ENCODE measurements around the gene COIL.

- TF ChIP-seq CTCF (conservative IDR thresholded peaks at IDR 0.05; ENCODE audit: low read length) (no peak), EZH2phosphoT487 (IDR thresholded peaks at IDR 0.05; ENCODE audit: borderline replicate concordance, low read depth, low read length) (no peak)
These were observed 17.2 kb downstream of the COIL start for GRCh38 chr17:56943505-56944125.
